Measurements from ENCODE around the gene SSH2.

- TF ChIP-seq, protein P1, sequence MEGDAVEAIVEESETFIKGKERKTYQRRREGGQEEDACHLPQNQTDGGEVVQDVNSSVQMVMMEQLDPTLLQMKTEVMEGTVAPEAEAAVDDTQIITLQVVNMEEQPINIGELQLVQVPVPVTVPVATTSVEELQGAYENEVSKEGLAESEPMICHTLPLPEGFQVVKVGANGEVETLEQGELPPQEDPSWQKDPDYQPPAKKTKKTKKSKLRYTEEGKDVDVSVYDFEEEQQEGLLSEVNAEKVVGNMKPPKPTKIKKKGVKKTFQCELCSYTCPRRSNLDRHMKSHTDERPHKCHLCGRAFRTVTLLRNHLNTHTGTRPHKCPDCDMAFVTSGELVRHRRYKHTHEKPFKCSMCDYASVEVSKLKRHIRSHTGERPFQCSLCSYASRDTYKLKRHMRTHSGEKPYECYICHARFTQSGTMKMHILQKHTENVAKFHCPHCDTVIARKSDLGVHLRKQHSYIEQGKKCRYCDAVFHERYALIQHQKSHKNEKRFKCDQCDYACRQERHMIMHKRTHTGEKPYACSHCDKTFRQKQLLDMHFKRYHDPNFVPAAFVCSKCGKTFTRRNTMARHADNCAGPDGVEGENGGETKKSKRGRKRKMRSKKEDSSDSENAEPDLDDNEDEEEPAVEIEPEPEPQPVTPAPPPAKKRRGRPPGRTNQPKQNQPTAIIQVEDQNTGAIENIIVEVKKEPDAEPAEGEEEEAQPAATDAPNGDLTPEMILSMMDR (conservative IDR thresholded peaks at IDR 0.05; ENCODE audit: low read length) = no peak
- TF ChIP-seq EZH2phosphoT487 (IDR thresholded peaks at IDR 0.05; ENCODE audit: borderline replicate concordance, low read depth, low read length) = no peak
Observed at GRCh38 chr17:29709866-29710519, 220.0 kb downstream of the SSH2 start.

Data from OCI-LY7 (cell line).